Measurements from ENCODE around the gene IQSEC1.

The IQSEC1 gene

GRCh38 chr3:13028010-13028821, 45.0 kb downstream of the IQSEC1 start:
- DNase-seq (ENCODE audit: low read depth): no peak

DNA sequence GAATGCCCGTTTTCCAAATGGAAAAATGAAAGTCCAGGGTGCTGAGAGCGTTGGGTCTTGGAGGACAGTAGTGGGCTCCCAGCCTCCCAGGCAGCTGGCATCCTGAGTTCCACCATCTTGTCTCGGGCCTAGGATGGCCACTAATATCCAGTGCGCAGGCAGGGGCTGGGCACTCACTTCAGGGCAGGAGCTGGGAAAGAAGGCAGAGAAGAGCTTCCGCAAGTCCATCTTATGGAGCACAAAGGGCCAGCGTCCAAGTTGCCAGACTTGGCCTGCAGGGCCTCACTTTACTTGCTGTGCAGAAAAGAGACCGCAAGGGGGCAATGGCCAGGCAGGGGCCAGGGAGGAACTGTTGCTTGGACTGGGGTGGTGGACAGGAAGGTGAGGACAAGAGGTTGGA, 46.1 kb downstream of the IQSEC1 start:
- no peak for DNase-seq (ENCODE audit: low read depth)

GRCh38 chr3:13026534-13026933, 46.7 kb downstream of the IQSEC1 start:
- no peak for DNase-seq (ENCODE audit: low read depth)

GRCh38 chr3:13025778-13026518, 47.3 kb downstream of the IQSEC1 start:
- DNase-seq (ENCODE audit: low read depth): no peak

GRCh38 chr3:13025090-13025489, 48.1 kb downstream of the IQSEC1 start:
- DNase-seq (ENCODE audit: low read depth): no peak

DNA sequence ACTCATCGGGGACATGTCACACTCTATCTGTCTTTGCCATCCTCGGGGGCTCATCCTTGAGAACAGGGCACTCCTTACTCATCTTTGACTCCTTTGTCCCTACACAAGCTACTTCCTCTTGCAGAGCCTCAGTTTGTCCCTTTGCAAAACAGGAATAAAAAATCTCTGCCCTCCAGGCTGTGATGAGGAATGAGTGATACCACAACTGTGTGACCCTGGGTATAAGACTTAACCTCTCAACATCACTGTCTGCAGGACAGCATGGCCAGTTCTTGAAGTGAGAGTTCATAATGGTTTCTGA, 48.5 kb downstream of the IQSEC1 start:
- no peak for DNase-seq (ENCODE audit: low read depth)

DNA sequence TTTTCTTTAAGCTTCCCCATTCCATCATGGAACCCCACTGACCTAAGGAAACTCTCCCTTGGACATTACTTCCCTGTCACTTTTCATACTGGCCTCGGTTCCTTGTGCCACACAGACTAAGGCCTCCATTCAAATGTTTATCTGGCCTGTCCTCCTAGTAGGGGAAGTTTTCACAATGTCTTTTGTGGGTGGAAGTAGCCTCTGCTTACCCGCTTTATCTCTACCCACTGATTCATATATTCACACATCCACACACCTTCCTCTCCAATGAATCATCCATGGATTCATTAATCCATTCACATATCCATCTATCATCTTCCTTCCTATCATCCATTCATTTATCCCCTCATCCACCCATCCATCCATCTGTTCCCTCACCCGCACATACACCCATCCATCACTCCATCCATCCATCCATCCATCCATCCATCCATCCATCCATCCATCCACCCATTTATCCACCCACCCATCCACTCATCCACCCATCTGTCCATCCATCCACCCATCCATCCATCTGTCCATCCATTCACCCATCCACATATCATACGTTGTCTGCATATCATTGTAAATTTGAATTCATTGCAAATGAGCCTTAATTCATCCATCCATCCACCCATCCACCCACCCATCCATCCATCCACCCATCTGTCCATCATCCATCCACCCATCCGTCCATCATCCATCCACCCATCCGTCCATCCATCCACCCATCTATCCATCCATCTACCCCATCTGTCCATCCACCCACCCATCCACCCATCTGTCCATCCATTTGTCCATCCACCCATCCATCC, 49.1 kb downstream of the IQSEC1 start:
- DNase-seq (ENCODE audit: low read depth): no peak

DNA sequence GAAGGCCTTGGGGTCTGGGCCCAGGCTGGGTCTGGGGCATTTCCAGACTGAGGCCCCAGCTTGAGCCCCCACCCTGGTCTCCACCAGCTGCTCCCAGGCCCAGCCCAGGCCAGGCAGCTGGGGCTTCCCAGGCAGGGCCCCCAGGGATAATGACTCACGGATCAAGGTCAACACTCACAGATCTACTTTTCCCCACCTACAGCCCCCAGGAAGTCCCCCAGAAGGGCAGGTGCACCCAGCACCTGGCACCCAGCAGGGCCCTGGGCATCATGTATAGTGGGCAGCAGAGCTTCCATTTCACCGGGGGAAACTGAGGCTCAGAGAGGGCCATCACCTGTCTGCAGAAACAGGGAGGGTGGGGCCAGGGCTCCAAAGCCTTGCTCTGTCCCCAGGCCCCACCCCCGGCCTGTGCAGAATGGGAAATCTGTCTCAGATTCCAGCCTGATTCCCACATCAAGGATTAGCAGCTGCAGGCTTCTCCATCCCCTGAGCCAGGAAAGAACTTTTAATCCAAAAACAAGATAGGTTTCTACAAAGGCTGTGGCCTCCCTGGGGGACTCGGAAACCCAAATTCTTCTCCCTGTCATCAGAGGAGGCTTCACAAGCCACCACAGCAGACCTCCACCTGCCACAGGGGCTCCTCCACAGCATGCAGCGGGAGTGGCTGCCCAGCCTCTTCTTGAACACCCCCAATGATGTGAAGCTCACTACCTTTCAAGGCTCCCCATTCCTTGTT, 49.8 kb downstream of the IQSEC1 start:
- DNase-seq (ENCODE audit: low read depth): no peak

- DNase-seq (ENCODE audit: low read depth): no peak
Observed at GRCh38 chr3:13022348-13023234, 50.6 kb downstream of the IQSEC1 start.

DNA sequence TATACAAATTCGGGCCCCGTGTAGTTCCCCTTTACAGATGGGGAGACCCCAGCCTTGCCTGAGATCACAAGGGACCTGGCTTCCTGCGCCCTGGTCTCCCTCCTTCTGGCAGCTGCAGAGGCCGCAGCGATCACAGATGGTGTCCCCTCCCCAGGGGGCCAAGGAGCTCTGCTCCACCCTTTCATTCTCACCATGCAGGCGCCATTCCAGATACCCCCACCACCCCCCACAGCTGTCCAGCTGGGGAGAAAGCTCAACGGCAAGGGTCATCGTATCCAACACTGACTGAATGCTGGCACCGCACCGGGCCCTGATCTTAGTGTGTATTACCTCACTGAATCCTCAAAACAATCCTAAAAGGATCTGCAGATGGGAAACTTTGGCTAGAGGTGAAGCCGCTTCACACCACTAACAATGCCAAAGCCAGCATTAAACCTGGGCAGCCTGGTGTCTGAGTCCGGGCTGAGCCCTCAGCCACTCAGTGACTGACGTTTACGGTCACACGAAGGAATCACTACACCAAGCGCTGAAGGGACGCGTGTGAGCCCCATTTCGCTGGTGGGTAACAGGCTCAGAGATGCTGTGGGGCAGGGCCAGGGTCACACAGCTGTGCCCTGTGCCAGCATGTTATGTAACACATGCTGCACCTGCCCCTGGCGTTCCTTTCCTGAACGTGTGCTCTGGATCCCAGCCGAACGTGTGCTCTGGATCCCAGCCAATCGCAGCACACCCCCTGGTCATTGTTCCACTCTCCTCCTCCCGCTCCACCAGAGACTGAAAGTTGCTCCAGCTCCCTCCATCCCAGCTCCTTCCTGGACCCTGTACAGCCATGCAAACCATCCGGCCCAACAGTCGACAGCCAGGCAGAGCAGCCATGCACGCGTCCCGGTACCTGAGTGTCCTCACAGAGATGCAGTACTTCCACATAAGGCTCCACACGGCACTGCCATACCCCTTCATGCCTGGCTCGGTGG, 51.8 kb downstream of the IQSEC1 start:
- no peak for DNase-seq (ENCODE audit: low read depth)

DNA sequence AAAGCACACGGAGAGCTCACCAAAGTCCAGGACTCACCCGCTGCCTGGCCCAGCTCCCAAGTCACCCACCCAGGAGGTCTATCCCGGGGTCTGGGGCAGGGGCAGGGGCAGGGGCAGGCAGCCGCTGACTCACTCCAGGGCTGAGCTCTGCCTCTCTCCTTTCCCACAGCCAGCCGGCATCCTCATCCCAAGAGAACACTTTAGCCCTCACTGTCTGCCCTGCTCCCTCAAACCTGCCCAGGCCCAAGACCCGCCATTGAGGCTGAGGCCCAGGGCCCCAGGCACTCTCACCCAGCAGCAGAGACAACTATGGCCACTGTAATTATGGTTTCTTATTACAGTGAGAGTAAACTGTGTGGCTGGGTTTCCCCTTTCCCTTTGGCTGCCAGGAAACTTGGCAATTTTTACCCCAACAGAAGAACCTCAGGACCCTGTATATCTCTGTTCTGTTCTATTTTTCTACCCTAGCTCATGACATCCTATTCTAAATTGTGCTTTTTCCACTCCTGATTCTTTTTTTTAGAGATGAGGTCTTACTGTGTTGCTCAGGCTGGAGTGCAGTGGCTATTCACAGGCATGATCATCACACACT, 53.0 kb downstream of the IQSEC1 start:
- DNase-seq (ENCODE audit: low read depth): no peak

- DNase-seq (ENCODE audit: low read depth): no peak
Observed at GRCh38 chr3:13019243-13020095, 53.8 kb downstream of the IQSEC1 start.

DNA sequence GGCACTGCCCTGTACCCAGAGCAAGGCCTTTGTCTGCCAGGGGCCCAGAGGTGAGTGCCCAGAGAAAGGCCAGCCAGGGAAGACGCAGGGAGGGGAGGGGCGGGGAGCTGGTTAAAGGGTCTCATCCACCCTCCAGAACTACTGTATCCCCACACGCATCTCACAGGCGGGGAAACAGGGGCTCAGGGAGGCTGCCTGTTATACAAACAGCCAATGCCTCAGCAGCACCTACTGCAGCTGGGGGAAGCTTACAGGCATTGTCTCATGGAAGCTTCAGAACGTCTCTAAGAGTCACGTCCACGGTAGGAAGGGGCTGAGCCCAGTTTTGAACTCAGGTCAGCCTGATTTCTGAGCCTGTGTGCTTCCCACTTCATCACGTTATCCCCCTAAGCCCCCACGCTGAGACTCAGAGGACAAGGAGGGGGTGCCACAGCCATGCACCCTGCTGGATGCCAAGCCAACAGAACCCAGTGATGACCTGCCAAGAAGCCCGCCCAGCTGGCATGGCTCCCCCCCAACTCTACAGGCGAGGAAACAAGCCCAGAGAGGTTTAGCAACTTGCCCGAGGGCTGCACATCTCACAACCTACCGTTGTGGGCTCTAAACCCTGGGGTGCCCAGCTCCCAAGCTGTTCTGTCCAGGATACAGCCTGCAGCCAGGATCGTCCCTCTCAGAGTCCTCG, 54.5 kb downstream of the IQSEC1 start:
- DNase-seq (ENCODE audit: low read depth): no peak

DNA sequence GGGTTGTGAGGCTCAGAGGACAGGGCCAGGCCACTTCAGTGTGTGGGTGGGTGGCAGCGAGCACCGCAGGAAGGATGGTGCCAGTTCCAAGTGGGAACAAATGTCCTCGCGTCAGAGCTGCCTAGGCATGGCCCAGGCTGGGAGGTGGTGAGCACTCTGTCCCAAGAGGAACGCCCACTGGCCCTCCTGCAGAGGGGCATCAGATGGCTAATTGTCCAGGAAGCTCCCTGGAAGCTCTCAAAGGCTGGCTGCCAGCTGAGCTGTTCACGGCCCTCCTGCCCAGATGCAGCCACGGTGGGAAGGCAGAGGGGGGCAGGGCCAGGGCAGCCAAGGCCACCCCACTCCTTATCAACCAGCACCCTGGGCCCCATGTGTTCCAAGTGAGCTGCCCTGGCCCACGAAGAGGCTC, 55.2 kb downstream of the IQSEC1 start:
- DNase-seq (ENCODE audit: low read depth): no peak

DNA sequence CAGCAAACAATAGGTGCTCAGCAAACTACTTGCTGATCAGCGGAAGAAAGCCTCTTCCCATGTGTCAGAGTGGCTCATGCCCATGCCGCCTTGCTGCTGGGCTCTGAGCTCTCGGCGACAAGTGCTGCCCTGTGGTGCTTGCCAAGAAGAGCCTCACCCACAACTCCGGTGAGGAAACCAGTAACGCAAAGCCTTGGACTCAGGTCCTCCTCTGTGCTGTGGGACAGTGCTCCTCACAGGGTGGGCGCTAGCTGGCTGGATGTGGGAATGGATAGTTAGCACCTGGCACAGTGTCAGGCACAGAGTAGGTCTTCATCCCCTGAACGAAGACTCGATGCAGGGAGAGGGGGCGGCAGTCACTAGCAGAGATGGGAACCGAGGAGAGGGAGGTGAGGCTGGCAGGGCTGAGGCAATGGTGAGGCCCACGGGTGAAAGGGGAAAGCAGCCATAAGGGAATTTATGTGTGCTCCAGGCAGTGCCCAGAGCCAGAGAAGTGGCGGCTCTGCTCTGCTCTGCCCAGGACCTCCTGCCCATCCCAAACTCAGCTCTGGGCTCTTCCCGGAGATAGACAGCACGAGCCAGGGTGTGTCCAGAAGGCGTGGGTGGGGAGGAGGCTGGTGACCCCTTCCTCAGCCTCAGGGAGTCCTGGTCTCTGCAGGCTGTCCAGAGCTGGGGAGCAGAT, 55.7 kb downstream of the IQSEC1 start:
- no peak for DNase-seq (ENCODE audit: low read depth)

DNA sequence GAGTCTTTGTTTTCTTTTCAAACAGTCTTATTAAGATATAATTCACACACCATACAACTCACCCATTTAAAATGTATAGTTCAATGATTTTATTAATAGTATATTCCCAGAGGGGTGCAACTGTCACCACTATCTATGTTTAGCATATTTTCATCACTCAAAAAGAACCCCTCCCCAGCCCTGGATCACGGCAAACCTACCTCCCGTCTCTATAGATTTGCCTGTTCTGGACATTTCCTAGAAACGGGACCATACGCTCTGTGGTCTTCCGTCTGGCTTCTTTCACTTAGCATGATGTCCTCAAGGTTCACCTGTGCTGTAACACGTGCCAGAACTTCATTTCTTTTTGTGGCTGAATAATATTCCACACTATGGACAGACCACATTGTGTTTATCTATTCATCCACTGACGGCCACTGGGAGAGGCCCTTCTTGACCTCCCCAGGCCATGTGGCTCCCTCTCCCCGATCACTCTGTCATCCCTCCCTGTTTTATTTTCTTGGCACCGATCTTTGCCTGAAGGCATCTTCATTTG, 56.4 kb downstream of the IQSEC1 start:
- no peak for DNase-seq (ENCODE audit: low read depth)

DNA sequence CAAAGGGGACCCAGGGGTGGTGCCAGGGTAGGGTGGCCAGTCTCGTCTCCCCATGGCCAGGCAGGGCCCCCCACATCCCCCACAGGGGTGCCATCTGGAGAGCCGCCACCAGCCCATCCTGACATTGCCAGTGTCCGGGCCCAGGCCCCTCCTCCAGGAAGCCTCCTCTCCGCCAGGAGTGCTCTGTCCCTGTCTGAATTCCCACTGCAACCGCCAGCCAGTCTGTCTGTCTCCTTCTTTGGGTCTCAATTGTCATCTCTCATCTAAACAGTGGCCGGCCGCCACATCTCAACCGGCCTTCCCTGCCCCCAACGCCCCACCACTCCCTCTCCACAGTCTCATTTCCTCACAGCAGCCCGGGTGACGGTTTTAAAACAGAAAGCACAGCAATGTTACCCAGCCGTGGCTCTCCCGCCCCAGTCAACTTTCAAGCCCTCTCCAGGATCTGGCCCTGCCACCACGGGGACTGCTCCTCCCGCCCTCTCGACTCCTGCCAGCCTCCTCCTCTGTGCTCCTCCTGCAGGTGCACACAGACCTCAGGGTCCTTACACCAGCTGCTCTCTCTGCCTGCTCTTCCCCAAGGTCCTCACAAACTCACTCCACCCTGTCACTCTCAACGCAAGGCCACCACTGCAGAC, 57.0 kb downstream of the IQSEC1 start:
- peak; percentile 37 for DNase-seq (ENCODE audit: low read depth)
